Astrocyte (in vitro differentiated cells and primary cell): ENCODE results near the gene LRRC3B.

Experiments used
- EZH2 ChIP-seq: IDR thresholded peaks from 2 replicates; pipeline ENCODE4 v1.6.1; 2012; ENCODE audit warnings: mild to moderate bottlenecking, low read length, inconsistent platforms; ENCODE audit not compliant: insufficient read depth
- TF ChIP-seq, protein P1 (sequence below): IDR thresholded peaks from 2 replicates; pipeline ENCODE4 v1.5.1; 2011; ENCODE audit warnings: low read depth, mild to moderate bottlenecking, inconsistent platforms, low read length, moderate library complexity; ENCODE audit not compliant: insufficient read depth

DNA sequence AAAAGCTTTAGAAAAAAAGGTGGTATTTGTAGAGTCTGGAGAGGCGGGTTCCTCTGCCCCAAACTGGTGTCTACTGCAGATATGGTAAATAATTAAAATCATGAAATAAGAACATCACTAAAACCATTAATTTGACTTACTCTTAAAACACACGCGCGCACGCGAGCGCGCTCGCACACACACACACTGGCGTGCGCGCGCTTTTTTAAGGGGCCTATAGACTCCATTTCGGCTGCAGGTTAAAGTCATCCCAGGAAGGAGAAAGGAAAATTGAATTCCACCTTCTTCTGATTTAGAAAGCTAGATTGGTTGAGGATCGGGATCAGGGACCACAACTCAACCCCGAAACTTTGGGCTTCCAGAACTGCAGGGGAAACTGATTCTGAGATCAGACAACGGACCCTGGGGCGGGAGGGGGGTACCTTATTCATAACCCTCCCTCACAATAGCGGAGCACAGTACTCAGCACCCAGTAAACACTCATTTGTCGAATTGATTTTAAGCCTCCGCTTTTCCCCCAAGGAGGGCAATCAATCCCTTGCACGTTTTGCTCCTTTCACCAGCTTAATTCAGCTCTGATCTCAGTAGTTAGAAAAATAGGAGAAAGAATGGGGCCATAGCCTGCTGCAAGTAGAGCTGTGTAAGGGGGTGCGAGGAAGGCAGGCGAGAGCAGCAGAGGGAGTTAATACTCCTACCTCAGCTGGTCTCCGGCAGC is 509 bp upstream of the LRRC3B start:
- TF ChIP-seq, protein P1, sequence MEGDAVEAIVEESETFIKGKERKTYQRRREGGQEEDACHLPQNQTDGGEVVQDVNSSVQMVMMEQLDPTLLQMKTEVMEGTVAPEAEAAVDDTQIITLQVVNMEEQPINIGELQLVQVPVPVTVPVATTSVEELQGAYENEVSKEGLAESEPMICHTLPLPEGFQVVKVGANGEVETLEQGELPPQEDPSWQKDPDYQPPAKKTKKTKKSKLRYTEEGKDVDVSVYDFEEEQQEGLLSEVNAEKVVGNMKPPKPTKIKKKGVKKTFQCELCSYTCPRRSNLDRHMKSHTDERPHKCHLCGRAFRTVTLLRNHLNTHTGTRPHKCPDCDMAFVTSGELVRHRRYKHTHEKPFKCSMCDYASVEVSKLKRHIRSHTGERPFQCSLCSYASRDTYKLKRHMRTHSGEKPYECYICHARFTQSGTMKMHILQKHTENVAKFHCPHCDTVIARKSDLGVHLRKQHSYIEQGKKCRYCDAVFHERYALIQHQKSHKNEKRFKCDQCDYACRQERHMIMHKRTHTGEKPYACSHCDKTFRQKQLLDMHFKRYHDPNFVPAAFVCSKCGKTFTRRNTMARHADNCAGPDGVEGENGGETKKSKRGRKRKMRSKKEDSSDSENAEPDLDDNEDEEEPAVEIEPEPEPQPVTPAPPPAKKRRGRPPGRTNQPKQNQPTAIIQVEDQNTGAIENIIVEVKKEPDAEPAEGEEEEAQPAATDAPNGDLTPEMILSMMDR = no peak
- TF ChIP-seq EZH2 = no peak
